Dedifferentiated amniotic fluid mesenchymal stem cell (primary cell): ENCODE data around the gene C11orf58.

Experiments
- DNase-seq: peaks from one replicate; pipeline ENCODE4 v3.0.0-alpha.2; 2016; ENCODE audit errors: extremely low spot score

C11orf58 gene

GRCh38 chr11:16769386-16769785 is 30.9 kb downstream of the C11orf58 start:
- DNase-seq, result no peak

DNA sequence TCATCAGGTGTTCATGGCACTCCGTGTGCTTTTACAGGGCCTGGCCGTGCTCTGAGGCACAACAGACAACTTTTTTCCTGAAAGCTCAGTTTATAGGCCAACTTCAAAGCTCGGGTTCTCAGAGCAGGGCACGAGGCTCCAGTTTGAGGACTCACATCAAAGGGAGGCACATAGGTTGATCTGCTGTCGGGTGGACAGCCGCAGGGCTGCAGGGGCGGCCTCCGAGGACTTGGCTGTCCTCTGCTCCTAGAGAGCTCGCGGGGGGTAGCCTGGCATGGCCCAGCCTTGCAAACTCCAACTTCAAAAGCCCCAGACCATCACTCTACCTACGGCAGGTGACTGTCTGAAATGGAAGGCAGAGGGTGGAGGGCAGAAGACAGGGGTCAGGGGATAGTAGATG is 31.6 kb downstream of the C11orf58 start:
- no peak for DNase-seq

DNA sequence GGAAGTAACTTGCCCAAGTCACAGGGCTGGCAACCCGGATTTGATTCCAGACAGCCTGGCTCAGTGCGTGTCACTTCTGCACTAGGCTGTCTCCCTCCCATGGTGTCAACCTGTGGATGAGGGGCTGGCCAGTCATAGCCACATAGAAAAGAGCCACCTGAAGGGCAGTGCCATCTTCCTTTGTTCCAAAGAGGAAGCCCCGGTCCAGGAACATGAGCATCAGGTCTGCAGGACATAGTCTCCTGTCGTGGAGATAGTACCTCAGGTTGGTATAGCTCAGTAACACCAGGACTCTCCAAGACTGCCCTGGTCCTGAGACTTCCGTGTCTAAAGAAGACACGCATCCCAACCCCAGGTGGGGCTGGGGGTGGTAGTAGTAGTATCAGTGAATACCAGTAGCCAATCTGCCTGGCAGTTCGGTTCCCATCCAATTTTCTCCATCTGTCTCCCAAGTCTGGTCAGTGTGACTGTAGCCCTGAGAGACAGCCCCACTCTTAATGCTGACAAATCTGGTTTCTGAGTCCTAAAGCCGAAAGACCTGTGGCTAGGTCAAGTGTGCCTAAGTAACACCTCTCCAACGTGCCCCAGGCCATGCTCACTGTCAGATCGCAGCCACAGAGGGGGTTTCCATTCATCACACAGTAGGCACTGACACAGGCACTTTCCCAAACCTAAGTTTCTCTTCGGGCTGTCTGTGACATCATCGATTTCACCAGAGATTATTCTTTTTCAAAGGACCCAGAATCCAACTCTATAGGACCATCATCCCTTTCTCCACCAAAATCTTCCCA is 33.1 kb downstream of the C11orf58 start:
- no peak for DNase-seq

GRCh38 chr11:16772141-16772512 is 33.7 kb downstream of the C11orf58 start:
- no peak for DNase-seq

DNA sequence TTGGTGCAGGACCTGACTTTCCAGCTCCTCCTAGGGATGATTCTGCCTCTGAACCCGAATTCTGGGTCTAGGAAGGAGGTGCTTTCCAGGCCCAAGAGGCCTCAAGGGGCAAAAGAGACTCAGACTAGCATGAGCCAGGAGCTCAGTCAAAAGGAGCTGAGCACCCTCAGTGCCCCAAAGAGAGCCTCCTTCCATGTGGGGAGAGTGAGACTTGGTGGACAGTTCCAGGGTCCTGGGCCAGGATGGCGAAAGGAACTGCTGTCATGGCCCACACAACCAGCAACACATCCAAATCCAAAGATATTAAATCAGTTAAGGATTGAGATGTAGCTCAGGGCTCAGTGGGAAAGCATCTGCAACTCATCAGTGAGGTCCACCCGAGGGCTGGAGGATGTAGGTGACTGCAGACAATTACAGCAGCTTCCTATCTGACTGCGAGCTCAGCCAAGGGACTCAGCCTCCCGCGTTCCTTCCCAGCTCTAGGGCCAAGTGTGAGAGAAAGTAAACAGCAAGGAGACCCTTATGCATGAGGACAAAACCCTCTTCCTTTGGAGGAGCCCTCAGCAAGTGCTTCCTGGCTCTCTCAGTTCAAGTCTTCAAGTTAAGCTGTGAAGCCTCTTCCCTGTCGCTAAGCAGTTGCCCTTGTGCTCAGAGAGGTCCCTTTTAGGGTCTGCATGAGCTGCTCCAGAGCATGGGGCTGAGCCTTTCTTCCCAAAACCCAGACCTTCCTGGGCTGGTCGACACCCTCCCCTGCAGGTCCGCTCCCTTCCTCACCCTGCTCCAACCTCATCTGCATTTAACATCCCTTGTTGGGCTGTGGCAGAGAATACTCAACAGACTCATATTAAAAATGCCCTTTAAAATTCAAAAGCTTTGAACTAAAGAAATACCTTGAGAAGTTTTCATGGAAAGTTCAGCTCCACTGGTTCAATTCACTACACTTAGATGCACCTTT is 35.8 kb downstream of the C11orf58 start:
- no peak for DNase-seq

GRCh38 chr11:16774936-16775613 is 36.6 kb downstream of the C11orf58 start:
- DNase-seq, result no peak

DNA sequence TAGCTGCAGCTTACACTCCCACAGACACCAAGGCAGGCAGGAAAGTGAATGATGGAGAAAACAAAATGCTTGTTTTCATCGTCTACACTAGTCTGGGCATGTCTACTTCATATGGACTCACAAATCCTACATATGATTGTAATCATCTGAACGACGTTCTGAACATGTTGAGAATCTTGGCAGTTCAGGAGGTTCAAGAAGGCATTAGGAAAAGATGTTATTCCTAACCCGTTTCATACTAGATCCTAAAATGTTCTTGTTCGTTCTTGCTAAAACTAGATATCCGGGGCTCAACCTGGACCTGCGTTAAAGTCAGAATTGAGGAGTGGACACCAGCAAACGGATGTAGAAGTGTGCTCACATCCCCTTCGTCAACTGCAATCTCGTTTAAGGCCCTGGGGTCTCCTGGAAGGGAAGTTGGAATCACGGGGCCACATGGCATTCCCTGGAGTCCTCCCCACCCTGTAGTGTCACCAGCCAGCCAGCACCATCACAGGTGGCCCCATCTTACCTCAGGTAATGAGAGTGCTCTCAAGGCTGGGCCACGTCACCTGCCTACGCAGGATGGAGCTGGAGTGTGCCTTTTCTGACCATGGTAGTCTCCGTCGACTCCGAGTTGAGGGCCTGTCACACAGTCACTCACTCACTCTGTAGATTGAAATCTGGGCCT is 37.3 kb downstream of the C11orf58 start:
- DNase-seq, result no peak

DNA sequence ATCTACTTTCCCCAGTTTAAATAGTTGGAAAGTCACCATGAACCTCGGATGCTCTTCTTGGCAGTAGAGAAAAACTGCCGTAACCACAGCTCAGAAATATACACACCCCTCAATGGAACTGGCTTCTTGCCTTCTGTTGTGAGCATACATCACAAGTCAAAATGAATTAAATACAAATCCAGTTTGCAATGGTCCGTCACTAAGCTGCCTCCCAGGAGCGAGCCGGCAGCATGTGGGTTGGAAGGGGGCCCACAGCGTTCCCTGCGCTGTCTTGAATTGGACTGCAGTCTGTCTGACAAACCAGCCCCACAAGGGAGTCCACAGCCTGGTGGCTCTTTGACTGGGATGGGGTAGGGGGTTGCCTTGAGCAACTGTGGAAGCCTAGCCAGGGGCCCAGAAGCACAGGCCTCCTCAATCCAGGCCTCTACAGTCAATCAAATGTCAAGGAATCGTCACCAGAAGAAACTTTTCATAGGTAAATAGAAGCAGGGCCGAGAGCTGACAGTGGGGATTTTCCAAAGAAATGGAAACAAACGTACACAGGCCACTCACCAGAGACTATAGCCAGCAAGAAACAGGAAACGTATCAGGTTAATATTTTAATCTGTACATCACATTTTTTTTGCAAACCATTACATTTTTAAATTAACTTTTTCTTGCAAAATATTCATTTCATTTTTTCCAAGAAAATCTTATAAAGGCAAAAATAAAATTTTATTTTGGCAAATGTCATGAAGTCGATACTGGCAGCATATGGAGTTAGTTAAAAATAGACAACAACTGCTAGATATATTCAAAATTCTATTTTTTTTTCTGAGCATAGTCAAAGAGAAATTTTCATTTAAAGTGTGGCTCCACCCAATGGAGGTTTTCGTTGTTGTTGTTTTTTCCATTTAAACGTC is 38.5 kb downstream of the C11orf58 start:
- peak; percentile 81 for DNase-seq

- no peak for DNase-seq
Measured at GRCh38 chr11:16777613-16777975, 39.1 kb downstream of the C11orf58 start.

GRCh38 chr11:16778286-16778685 is 39.8 kb downstream of the C11orf58 start:
- no peak for DNase-seq

DNA sequence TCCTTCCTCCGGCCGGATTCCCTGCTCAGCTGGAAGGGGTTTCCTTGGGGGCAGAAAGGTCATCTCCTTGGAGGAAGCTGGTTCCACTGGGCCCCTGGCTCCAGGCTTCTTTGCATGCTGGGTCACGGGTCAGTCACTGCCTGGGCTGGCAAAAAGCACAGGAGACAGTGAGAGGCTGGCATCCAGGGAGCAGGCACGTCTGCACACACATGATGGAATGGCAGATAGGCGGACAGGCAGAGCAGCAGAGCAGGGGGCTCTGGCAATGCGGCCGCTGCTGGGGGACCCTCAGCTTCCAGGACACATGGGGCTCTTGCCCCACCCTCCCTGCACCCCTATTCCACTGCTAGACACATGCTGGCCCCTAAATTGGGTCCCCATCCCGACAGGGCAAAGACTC is 40.4 kb downstream of the C11orf58 start:
- no peak for DNase-seq

GRCh38 chr11:16779436-16779835 is 41.0 kb downstream of the C11orf58 start:
- no peak for DNase-seq

- no peak for DNase-seq
Measured at GRCh38 chr11:16780146-16780545, 41.7 kb downstream of the C11orf58 start.

GRCh38 chr11:16780698-16781550 is 42.5 kb downstream of the C11orf58 start:
- no peak for DNase-seq

GRCh38 chr11:16781936-16782919 is 43.8 kb downstream of the C11orf58 start:
- DNase-seq, result no peak

DNA sequence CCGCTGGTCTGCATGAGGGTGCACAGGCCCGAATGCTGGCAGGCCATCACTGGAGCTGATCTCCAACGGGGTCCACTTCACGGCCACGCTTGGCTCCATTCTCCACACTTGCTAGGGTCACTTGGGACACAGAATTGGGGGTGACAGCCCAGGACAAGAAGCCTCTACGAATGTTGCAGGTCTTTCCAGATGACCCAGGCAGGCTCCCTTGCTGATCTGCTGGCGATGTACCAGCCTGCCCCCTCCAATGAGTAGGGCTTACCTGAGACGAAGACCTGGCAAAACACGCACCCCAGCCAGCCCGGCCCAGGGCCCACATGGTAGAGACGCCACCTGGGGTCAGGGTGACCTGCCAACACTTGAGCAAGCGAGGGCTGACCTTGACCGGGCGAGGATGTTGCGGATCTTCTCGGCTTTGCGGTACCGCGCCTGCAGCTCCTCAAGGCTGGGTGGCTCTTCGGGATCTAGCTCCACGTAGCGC is 44.9 kb downstream of the C11orf58 start:
- DNase-seq, result no peak

GRCh38 chr11:16784097-16784496 is 45.6 kb downstream of the C11orf58 start:
- DNase-seq, result no peak

DNA sequence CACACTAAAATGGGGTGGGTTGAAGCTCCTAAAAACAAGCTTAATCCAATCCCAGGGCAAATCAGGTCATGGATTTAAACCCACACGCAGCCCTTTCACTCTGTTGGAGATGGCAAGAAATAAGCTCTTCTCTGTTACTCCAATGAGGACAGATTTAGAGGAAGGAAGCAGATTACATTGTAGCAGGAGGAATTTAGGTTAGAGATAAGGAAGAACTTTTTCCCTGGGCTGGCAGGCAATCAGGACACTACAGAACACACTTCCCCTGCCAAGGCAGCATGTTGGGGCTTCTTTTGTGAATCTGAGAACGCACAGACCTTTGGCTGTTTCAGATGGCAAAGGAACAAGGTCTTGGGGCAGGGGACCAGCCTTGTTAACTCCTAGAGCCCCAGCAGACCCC is 46.2 kb downstream of the C11orf58 start:
- DNase-seq, result no peak
